NB4 (cell line): Measurements from ENCODE around the gene FMN1.

Experiments
- DNase-seq: peaks from one replicate; pipeline ENCODE4 v3.0.0; 2010; ENCODE audit warnings: low read depth
- H3K4me3 ChIP-seq: one replicate; pipeline ENCODE4 v1.5.1; 2011; ENCODE audit warnings: mild to moderate bottlenecking, low read depth, low read length, moderate library complexity
- CTCF ChIP-seq: IDR thresholded peaks from one replicate; pipeline ENCODE4 v1.5.1; 2012; ENCODE audit warnings: low read depth, low read length
- MAX ChIP-seq: IDR thresholded peaks from 2 replicates; pipeline ENCODE4 v1.6.1; 2011; ENCODE audit warnings: low read depth, low read length
- MYC ChIP-seq: IDR thresholded peaks from 2 replicates; pipeline ENCODE4 v1.6.1; 2011; ENCODE audit warnings: low read depth, low read length
- POLR2A ChIP-seq: IDR thresholded peaks from 2 replicates; pipeline ENCODE4 v1.6.1; 2011; ENCODE audit warnings: mild to moderate bottlenecking; ENCODE audit not compliant: insufficient read length; ENCODE audit errors: extremely low read depth

The FMN1 gene

GRCh38 chr15:32817577-32817976, 376.9 kb downstream of the FMN1 start:
- H3K4me3 ChIP-seq: no peak overlapping the region
- TF ChIP-seq MYC (no peak), MAX (no peak), POLR2A (no peak), CTCF (no peak)
- DNase-seq: no peak

DNA sequence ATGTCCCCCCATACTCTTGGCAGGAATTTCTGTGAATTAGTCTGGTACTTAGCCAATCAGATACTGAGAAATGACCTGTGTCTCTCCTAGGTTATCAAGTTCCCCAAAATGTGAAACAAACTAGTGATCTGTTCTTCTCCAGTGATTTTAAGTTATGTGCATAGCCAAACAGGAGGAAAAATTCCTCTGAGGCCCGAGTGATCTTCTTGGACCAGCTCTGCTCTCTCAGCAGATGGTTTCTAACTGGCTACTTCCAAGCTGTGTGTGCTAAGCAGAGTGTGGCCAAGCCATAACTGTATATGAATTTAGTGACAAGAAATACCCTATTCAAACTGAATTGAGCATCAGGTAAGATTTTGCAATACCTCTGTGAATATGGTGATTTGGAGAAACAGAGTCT, 387.2 kb downstream of the FMN1 start:
- no peak for TF ChIP-seq MYC
- TF ChIP-seq CTCF: no peak
- no peak for TF ChIP-seq MAX
- TF ChIP-seq POLR2A: no peak
- H3K4me3 ChIP-seq: no peak overlapping the region
- no peak for DNase-seq

DNA sequence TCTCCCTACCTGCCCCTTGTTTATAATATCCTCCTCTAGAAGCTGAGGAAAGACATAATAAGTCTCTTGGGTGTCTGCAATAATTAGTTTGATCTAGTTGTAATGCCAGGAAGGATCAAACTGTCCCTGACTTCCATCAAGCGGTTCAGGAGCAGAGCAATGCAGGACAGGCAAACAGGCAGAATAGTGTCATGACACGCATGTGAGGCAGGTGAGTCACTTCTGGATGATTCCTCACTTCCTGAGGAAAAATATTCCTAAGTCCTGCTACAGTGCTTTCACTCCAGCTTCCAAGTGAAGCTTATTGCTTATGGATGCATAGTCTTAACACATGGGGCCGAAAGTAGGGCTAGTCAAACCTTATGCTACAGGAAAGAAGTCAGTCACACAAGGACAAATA, 390.9 kb downstream of the FMN1 start:
- TF ChIP-seq MYC (no peak), CTCF (no peak), MAX (no peak), POLR2A (no peak)
- no peak overlapping the region for H3K4me3 ChIP-seq
- no peak for DNase-seq

GRCh38 chr15:32802286-32802936, 392.1 kb downstream of the FMN1 start:
- no peak overlapping the region for H3K4me3 ChIP-seq
- no peak for TF ChIP-seq POLR2A
- no peak for TF ChIP-seq MYC
- no peak for TF ChIP-seq MAX
- TF ChIP-seq CTCF: no peak
- DNase-seq: peak; percentile 43

DNA sequence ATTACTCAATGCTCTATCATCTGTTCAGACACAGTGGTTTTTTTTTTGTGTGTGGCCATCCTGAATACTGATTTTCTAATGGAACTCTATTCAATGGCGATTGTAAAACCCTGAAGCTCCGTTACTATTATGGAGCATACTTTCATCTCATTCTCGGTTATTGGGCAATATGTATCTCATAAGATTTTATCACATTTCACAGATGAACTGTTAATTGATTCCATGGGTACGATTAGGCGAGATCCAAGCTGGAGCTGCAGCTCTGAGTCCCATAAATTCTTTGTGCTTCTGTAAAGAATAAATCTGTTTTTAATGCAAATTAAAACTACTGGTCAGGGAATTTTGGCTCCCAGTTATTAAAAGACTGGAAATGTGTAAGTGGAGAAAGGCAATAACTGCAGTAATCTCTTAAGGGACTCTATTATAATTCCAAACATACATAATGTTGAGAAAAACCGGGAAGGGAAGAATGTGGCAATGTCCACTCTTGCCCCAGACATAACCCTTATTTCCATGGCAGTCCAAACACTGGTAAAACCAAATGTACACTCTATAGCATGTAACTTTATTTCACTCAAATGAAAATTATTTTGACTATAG, 394.5 kb downstream of the FMN1 start:
- DNase-seq: no peak
- TF ChIP-seq POLR2A (no peak), CTCF (no peak)

More for the DNA sequence above, 394.5 kb downstream of the FMN1 start:
- no peak overlapping the region for H3K4me3 ChIP-seq
